DOHH2 (cell line): ENCODE data around the gene SLC7A6.

Experiments used
- H3F3A ChIP-seq: fragments of 200-600 bp; sonication (generic), shearing (Covaris generic); 2 replicates; pipeline ENCODE4 v1.6.0; 2016; ENCODE audit warnings: antibody characterized with exemption, mild to moderate bottlenecking; ENCODE audit not compliant: control insufficient read depth, insufficient read depth
- H3K27ac ChIP-seq: fragments of 200-600 bp; sonication (generic); 2 replicates; pipeline ENCODE4 v1.5.1; 2014; ENCODE audit warnings: low read depth, mild to moderate bottlenecking, low read length, moderate library complexity
- H3K27me3 ChIP-seq: fragments of 200-600 bp; sonication (generic); 2 replicates; pipeline ENCODE4 v1.6.1; 2014; ENCODE audit warnings: mild to moderate bottlenecking, low read length, mixed read lengths; ENCODE audit not compliant: control insufficient read depth
- H3K36me3 ChIP-seq: fragments of 200-600 bp; sonication (generic); 2 replicates; pipeline ENCODE4 v1.6.1; 2014; ENCODE audit warnings: mild to moderate bottlenecking, low read length, moderate library complexity, mixed read lengths; ENCODE audit not compliant: control insufficient read depth
- H3K4me1 ChIP-seq: fragments of 200-600 bp; sonication (generic); 2 replicates; pipeline ENCODE4 v1.6.1; 2014; ENCODE audit warnings: mild to moderate bottlenecking, low read length, mixed read lengths; ENCODE audit not compliant: control insufficient read depth
- H3K4me2 ChIP-seq: fragments of 200-600 bp; sonication (generic); 2 replicates; pipeline ENCODE4 v1.6.0; 2014; ENCODE audit warnings: mild to moderate bottlenecking, low read length, moderate library complexity
- H3K4me3 ChIP-seq: fragments of 200-600 bp; sonication (generic); 2 replicates; pipeline ENCODE4 v1.5.1; 2014; ENCODE audit warnings: mild to moderate bottlenecking, low read length, mixed read lengths
- H3K79me2 ChIP-seq: fragments of 200-600 bp; sonication (generic); 2 replicates; pipeline ENCODE4 v1.6.1; 2014; ENCODE audit warnings: mild to moderate bottlenecking, low read length, mixed read lengths; ENCODE audit not compliant: control insufficient read depth
- H3K9me2 ChIP-seq: fragments of 200-600 bp; sonication (generic); replicated peaks from 2 replicates; pipeline ENCODE4 v1.6.1; 2014; ENCODE audit warnings: mild to moderate bottlenecking, low read length, mixed read lengths; ENCODE audit not compliant: control insufficient read depth
- H3K9me3 ChIP-seq: fragments of 200-600 bp; sonication (generic); 2 replicates; pipeline ENCODE4 v1.6.1; 2014; ENCODE audit warnings: antibody characterized with exemption, low read length, mixed read lengths; ENCODE audit not compliant: control insufficient read depth, insufficient read depth
- H4K20me1 ChIP-seq: fragments of 200-600 bp; sonication (generic); 2 replicates; pipeline ENCODE4 v1.6.0; 2014; ENCODE audit warnings: low read depth, mild to moderate bottlenecking, antibody characterized with exemption, low read length, moderate library complexity; ENCODE audit not compliant: control insufficient read depth, insufficient read depth
- CTCF ChIP-seq: fragments of 200-600 bp; sonication (generic); IDR thresholded peaks from one replicate; pipeline ENCODE4 v1.5.1; 2014; ENCODE audit warnings: antibody characterized with exemption, mild to moderate bottlenecking, low read depth, low read length; ENCODE audit not compliant: poor library complexity, severe bottlenecking
- EZH2phosphoT487 ChIP-seq: fragments of 200-600 bp; sonication (generic); IDR thresholded peaks from 2 replicates; pipeline ENCODE4 v1.6.1; 2017; ENCODE audit warnings: borderline replicate concordance, mild to moderate bottlenecking, antibody characterized with exemption, low read length, moderate library complexity, mixed read lengths

Gene SLC7A6

GRCh38 chr16:68244481-68244902, 19.8 kb upstream of the SLC7A6 start:
- no peaks in the 10 kb centered on the region for H3K9me3 ChIP-seq
- H3K9me2 ChIP-seq, result no peaks in the 10 kb centered on the region
- no peaks in the 10 kb centered on the region for H4K20me1 ChIP-seq
- TF ChIP-seq EZH2phosphoT487 (no peak), CTCF (no peak)
- peak overlapping the region; percentile 95 for H3K4me2 ChIP-seq
- H3F3A ChIP-seq, result no peaks in the 10 kb centered on the region
- H3K27me3 ChIP-seq, result no peaks in the 10 kb centered on the region
- H3K27ac ChIP-seq, result no peak overlapping the region
- H3K79me2 ChIP-seq, result peaks cover 3% of the 10 kb centered on the region; the same call in 1 of the 2 replicates
- peaks cover 22% of the 10 kb centered on the region for H3K4me1 ChIP-seq
- no peaks in the 10 kb centered on the region for H3K36me3 ChIP-seq
- peak overlapping the region; percentile 80 for H3K4me3 ChIP-seq

DNA sequence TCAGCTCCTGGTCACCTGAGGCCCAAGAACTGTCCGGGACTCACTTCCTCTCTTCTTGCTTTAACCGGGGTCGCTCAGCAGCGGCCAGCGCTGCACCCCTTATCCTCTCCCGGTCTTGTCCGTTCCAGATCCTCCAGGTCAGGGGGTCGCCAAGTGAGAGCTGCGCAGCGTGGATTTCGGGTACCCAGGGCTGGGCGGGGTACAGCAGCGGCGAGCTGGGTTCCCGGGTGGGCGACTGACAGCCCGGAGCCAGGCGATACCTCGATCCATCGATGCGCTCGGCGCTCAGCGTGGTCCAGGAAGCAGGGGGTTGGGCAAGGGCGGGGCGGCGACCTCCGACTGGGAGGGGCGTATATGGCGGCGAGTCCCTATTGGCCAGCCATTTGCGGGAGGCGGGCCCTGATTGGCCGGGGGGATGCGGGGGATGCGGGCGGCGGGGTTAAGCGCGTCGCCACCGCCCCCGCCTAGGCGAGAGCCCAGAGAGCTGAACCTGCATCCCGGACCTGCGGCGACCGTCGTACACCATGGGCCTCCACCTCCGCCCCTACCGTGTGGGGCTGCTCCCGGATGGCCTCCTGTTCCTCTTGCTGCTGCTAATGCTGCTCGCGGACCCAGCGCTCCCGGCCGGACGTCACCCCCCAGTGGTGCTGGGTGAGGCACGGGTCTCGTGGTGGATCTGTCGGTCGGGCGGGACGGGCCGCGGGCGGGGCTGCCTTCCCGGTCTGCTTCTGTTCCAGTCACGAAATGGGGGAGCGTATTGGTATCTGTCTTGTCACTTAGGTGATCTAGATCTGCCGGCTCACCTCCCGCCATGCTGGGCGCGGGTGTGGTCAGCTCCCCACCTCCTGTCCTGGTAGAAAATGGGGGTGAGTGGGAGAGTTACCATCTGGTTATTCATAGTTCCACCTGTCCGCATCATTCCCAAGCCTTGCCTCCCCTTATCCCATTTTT, 19.1 kb upstream of the SLC7A6 start, which contains the start of gene PLA2G15:
PLA2G15 (plus strand) TSS at position 471 of the 951 bp plus-strand sequence; CDS start at position 525, 54 bp downstream.
- peak within 1 kb of the TSS; percentile 80 for H3K4me3 ChIP-seq
- H3K27me3 ChIP-seq, result no peaks in the 10 kb centered on the region
- peaks cover 18% of the 10 kb centered on the region for H3K4me1 ChIP-seq
- H3K36me3 ChIP-seq, result no peaks in the 10 kb centered on the region
- no peaks in the 10 kb centered on the region for H3F3A ChIP-seq
- H3K4me2 ChIP-seq, result peak within 1 kb of the TSS; percentile 95
- no peaks in the 10 kb centered on the region for H3K9me3 ChIP-seq
- no peak within 1 kb of the TSS for H3K27ac ChIP-seq
- H4K20me1 ChIP-seq, result no peaks in the 10 kb centered on the region
- peaks cover 3% of the 10 kb centered on the region; the same call in 1 of the 2 replicates for H3K79me2 ChIP-seq
- TF ChIP-seq EZH2phosphoT487, result no peak
- TF ChIP-seq CTCF, result no peak
- no peaks in the 10 kb centered on the region for H3K9me2 ChIP-seq

- Histone ChIP-seq H3K79me2 (peaks cover 3% of the 10 kb centered on the region; the same call in 1 of the 2 replicates), H4K20me1 (no peaks in the 10 kb centered on the region), H3K4me1 (peaks cover 22% of the 10 kb centered on the region), H3K4me2 (peak overlapping the region; percentile 95), H3F3A (no peaks in the 10 kb centered on the region), H3K9me3 (no peaks in the 10 kb centered on the region), H3K4me3 (peak overlapping the region; percentile 80), H3K27ac (no peak overlapping the region), H3K36me3 (peaks cover 6% of the 10 kb centered on the region), H3K9me2 (no peaks in the 10 kb centered on the region), H3K27me3 (no peaks in the 10 kb centered on the region)
- TF ChIP-seq CTCF (no peak), EZH2phosphoT487 (no peak)
Observed at GRCh38 chr16:68246121-68246520, 18.2 kb upstream of the SLC7A6 start.
